Activated CD4-positive, alpha-beta T cell treated with anti-CD3 and anti-CD28 coated beads, Interleukin-2, amount 10 ng/mL, durations not matched to agents 24 days and 14 days (primary cell): ENCODE data around the gene RAB13. TPM values are rescaled to one million over a fixed set of nuclear protein-coding genes. Genes with fewer than 3 reads are reported as not detected.

Source experiments
- DNase-seq: peaks from one replicate; pipeline ENCODE4 v3.0.0; 2022
- H3K27ac Mint-ChIP-seq: one replicate; pipeline ENCODE4 v1.8.0; 2022; ENCODE audit warnings: mild to moderate bottlenecking, mixed read lengths
- H3K27me3 Mint-ChIP-seq: one replicate; pipeline ENCODE4 v1.8.0; 2022; ENCODE audit warnings: mixed read lengths
- H3K36me3 Mint-ChIP-seq: one replicate; pipeline ENCODE4 v1.8.0; 2022; ENCODE audit warnings: low read depth, mild to moderate bottlenecking, mixed read lengths
- H3K4me1 Mint-ChIP-seq: one replicate; pipeline ENCODE4 v1.8.0; 2021; ENCODE audit warnings: mixed read lengths
- H3K4me3 Mint-ChIP-seq: one replicate; pipeline ENCODE4 v1.8.0; 2022; ENCODE audit warnings: mild to moderate bottlenecking, moderate library complexity, mixed read lengths
- H3K9me3 Mint-ChIP-seq: one replicate; pipeline ENCODE4 v1.8.0; 2021; ENCODE audit warnings: mixed read lengths
- intact Hi-C: fragments of 100-400 bp; cut with micrococcal nuclease; formaldehyde crosslinking; loops from one replicate; pipeline ENCODE4 v1.15.1; 2023
- total RNA-seq: library from RNA; stranded (reverse); gene quantifications from 2 replicates; pipeline ENCODE4 v1.2.3, GENCODE V29; 2022

Gene RAB13
- total RNA-seq, 1 donor from 2014 or later = 6.5 TPM

DNA sequence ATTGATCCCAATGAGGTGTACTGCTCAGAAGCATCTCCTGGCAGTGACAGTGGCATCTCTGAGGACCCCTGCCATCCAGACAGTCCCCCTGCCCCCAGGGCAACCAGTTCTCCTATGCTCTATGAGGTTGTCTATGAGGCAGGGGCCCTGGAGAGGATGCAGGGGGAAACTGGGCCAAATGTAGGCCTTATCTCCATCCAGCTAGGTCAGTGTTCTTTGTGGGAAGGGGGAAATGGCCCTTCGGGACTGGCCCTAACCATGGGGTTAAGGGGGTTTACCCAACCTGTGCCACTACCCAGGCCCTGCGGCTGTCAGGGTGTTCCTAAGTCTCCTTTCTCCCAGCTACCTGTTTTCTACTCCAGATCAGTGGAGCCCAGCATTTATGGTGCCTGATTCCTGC lies 17.2 kb downstream of the RAB13 start:
- Mint-ChIP-seq H3K36me3 (peaks cover 28% of the 10 kb centered on the region), H3K27ac (peak overlapping the region; percentile 60), H3K27me3 (no peaks in the 10 kb centered on the region), H3K4me3 (peak overlapping the region; percentile 92), H3K9me3 (no peaks in the 10 kb centered on the region), H3K4me1 (peaks cover 48% of the 10 kb centered on the region)
- no peak for DNase-seq
- intact Hi-C loops = loop anchor here (10.0 kb wide), 1 partner anchor 434 kb away; the partner anchor contains the start of gene S100A6

DNA sequence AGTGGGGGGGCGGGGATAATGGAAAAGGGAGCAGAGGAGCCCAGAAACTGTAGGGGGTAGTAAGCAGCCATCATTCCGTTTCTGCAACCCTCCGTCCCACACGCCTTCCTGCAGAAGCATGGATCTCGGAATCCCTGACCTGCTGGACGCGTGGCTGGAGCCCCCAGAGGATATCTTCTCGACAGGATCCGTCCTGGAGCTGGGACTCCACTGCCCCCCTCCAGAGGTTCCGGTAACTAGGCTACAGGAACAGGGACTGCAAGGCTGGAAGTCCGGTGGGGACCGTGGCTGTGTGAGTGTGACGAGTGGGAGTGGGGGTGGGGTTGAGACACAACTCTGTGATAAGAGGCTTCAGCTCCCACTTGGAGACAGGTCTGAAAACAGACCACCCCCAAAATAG lies 17.7 kb downstream of the RAB13 start:
- Mint-ChIP-seq H3K36me3 (peaks cover 25% of the 10 kb centered on the region), H3K4me1 (peaks cover 50% of the 10 kb centered on the region)

DNA sequence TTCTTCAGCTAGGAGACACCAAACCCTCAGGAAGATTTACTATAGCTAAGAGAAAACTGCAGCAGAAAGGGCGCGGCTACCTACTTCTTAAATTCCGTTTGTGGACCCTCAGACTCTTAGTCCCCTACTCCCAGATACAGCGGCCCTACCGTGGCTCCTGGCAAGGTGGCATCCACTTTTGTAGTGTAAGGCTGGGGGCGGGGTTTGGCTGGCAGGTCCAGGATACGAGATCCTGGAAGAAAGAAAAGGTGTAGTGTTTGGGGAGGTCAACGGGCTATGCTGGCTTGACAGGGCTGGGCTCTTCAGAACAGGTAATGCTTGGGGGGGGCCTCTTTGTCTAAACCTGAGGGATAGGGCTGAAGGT lies 18.2 kb downstream of the RAB13 start:
- peak overlapping the region; percentile 98 for H3K27ac Mint-ChIP-seq
- intact Hi-C loops = loop anchor here (1.0 to 10.0 kb wide), 3 partner anchors 9 to 433 kb away; partner anchors contain the start of genes CRTC2, JTB and S100A6

More for the DNA sequence above, 17.7 kb downstream of the RAB13 start:
- no peak for DNase-seq
- no peaks in the 10 kb centered on the region for H3K9me3 Mint-ChIP-seq
- H3K27ac Mint-ChIP-seq = peak overlapping the region; percentile 98
- intact Hi-C loops = loop anchor here (10.0 kb wide), 1 partner anchor 434 kb away; the partner anchor contains the start of gene S100A6
- no peaks in the 10 kb centered on the region for H3K27me3 Mint-ChIP-seq
- H3K4me3 Mint-ChIP-seq = peak overlapping the region; percentile 92

DNA sequence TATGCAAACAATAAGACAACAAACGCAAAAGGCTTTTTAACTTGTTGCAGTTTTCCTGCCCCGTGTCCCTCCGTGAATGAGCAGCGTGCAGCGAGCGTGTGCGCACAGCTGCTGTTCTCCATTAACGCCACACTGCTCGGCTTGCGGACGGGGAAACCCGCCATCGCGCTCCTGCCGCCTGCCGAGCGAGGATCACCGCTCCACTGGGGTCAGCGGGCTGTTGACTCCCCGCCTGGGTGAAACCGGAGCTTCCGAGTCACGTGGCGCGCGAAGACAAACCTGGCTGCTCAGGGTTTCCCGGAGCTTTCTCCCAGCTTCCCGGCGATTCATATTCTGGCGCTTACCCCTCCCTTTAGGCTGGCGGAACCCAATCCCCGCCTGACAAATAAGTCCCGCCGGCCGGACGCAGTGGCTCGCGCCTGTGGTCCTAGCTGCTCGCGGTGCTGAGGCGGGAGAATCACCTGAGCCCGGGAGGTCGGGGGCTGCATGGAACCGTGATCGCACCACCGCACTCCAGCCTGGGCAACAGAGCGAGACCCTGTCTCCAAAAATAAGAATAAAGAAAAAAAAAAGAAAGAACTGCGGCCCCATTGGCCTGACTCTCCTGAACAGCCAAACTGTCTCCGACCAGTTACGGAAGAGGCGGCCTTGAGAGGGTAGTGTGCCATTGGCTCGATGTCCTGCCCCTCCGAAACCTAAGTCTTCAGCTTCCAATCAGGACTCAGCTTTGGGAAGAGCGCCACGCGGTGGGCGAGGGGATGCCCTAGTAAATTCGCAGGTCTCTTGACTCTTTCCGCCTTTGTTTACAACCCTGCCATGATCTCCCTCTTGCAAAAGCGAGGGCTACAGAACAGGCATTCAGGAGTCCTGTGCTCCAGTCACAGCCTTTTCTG lies 18.8 kb downstream of the RAB13 start, which contains the start of gene CREB3L4:
TSS of gene CREB3L4 (plus strand) at position 796 of the 893 bp plus-strand sequence. CDS start 624 bp downstream, outside the sequence.
- intact Hi-C loops = loop anchor here (1.0 to 10.0 kb wide), 3 partner anchors 9 to 433 kb away; partner anchors contain the start of genes CRTC2, JTB and S100A6
- Mint-ChIP-seq H3K4me1 (peaks cover 48% of the 10 kb centered on the region), H3K27ac (peak within 1 kb of the TSS; percentile 98), H3K4me3 (peak within 1 kb of the TSS; percentile 92), H3K36me3 (peaks cover 15% of the 10 kb centered on the region), H3K27me3 (no peaks in the 10 kb centered on the region), H3K9me3 (no peaks in the 10 kb centered on the region)
- DNase-seq = peak; percentile 95

More for the DNA sequence above, 18.2 kb downstream of the RAB13 start:
- Mint-ChIP-seq H3K4me3 (peak overlapping the region; percentile 92), H3K4me1 (peaks cover 48% of the 10 kb centered on the region), H3K36me3 (peaks cover 21% of the 10 kb centered on the region), H3K9me3 (no peaks in the 10 kb centered on the region), H3K27me3 (no peaks in the 10 kb centered on the region)
- DNase-seq = no peak

DNA sequence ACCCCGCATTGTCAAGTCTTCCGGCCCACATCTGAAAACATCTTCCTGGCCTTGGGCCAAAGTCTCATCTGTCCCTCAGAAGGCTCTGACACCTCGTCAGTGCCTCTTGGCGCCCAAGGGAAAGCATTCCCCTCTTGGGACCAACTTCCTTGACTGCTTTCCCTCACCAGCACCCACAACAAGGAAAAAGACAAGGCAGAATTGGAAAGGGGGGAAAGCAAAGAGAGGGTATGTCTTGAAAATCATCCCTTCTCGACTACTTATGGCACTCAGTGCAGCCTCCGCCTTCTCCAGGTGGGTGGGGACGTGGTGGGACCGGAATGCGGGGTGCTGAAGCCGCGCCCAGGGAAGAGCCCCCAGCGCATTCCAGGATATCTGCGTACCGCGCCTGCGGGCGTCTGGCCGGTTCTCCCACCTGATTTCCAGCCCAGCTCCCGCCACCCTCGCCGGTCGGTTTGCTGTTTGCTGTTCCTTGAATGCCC lies 22.2 kb downstream of the RAB13 start:
- H3K4me3 Mint-ChIP-seq = peak overlapping the region; percentile 87
- intact Hi-C loops = loop anchor here (1.0 to 10.0 kb wide), 3 partner anchors 26 to 429 kb away; partner anchors contain the start of genes RPS27 and S100A6
- H3K27ac Mint-ChIP-seq = peak overlapping the region; percentile 89
- peaks cover 29% of the 10 kb centered on the region for H3K36me3 Mint-ChIP-seq
- H3K27me3 Mint-ChIP-seq = no peaks in the 10 kb centered on the region
- H3K9me3 Mint-ChIP-seq = no peaks in the 10 kb centered on the region
- peaks cover 55% of the 10 kb centered on the region for H3K4me1 Mint-ChIP-seq
- no peak for DNase-seq

DNA sequence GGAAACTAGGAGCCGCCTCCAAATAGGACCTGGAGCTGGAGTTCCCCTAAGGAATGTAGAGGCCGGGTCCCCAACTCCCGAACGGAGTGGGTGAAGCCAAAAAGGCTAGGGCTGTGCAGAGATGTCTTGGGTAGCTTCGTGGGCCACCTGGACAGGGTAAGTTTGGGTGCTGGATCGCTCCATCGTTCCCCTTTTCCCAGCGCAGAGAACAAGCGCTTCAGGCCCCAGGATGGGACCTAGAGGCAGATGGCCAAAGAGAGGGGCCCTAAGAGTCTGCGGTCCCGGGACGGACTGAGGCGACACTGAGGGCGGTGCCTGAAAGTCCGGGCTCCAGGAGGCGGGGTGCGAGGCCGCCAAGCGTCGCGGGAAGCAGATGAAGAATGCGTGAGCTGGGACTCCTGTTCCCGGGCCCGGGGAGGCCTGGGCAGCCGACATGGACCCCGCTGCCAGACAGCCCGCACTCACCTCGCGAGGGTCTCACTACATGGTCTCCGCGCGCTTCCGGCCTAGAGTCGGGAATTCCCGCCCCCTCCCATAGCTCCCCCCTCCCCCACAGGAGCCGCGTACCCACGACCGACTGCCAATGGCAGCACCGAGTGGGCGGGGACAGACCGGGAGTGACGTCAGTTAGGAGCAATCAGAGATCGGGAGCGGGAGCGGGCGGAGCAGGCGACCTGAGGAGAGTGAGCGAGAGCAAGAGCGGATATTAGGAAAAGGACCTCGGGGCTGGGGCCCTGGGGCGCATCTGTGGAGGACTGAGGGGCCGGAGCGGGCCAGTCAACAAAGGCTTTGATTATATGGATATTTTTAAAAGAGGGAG lies 22.9 kb downstream of the RAB13 start, which contains the start of gene SLC39A1:
TSS of gene SLC39A1 (minus strand) at position 508 of the 820 bp plus-strand sequence. CDS start 822 bp downstream, outside the sequence.
- intact Hi-C loops = loop anchor here (1.0 to 10.0 kb wide), 3 partner anchors 27 to 428 kb away; partner anchors contain the start of genes RPS27 and S100A6
- no peaks in the 10 kb centered on the region for H3K27me3 Mint-ChIP-seq
- peak; percentile 99 for DNase-seq

DNA sequence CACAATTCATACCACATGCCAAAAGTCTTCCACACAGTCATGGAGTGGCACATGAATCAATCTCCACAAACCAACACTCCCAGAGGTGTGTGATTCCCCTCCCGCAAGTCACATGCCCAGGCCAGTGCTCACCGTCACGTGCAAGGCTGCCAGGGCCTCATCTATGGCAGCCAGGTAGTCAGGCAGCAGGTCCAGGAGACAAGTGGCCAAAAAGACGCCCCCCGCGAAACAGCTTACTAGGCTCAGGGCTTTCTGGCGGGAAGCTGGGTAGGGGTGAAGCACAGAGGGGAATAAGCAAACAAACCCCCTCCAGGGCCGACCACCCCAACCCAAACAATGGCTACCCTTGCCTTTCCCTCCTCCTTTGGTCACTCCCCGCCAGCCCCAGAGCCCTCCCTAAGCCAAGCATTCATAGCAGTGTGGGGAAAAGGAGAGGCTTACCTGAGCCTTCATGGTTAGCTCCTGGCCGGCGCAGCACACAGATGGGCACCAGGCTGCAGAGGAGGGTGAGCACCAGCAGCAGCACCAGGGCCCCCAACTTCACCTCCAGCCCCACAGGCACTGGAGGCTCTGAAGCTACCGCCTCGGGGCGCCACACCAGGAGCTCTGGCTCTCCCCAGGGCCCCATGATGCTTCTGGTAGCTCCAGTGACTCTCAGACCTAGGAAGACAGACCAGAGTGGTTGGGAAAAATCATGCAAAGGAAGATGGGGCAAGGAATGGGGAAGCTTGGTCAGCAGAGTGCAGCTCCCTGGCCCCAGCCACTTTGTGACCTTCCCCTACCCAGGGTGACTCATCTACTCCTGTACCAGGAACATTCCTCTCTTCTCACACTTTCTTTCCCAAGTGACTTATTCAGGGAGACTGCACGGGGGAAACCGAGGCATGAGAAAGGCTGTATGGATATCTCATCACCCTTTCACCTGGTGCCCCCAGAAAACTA lies 23.8 kb downstream of the RAB13 start:
- no peaks in the 10 kb centered on the region for H3K27me3 Mint-ChIP-seq
- intact Hi-C loops = loop anchor here (1.0 to 10.0 kb wide), 3 partner anchors 28 to 428 kb away; partner anchors contain the start of genes RPS27 and S100A6
- H3K36me3 Mint-ChIP-seq = peaks cover 32% of the 10 kb centered on the region
- H3K27ac Mint-ChIP-seq = peak overlapping the region; percentile 89
- no peak for DNase-seq
- peaks cover 48% of the 10 kb centered on the region for H3K4me1 Mint-ChIP-seq
- H3K4me3 Mint-ChIP-seq = peak overlapping the region; percentile 87
- no peaks in the 10 kb centered on the region for H3K9me3 Mint-ChIP-seq

More for the DNA sequence above, 22.9 kb downstream of the RAB13 start, which contains the start of gene SLC39A1:
- H3K4me1 Mint-ChIP-seq = peaks cover 57% of the 10 kb centered on the region
- no peaks in the 10 kb centered on the region for H3K9me3 Mint-ChIP-seq
- H3K4me3 Mint-ChIP-seq = peak within 1 kb of the TSS; percentile 87
- H3K27ac Mint-ChIP-seq = peak within 1 kb of the TSS; percentile 89
- peaks cover 32% of the 10 kb centered on the region for H3K36me3 Mint-ChIP-seq

DNA sequence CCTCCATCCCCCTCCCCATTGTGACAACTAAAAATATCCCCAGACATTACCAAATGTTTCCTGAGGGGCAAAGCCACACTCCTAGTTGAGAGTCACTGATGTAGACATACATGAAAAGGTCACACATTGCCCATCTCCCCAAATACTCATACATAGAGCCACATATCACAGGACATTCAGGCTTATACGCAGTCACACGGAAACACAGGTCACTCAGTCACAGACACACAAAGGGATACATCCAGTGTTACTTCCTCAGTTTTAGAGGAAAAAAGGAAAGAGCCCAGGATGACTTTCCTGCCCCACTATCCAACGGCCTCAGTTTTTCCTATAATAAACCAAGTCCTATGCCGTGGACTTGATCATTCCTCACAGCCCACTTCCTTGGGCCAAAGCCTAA lies 24.7 kb downstream of the RAB13 start:
- H3K9me3 Mint-ChIP-seq = no peaks in the 10 kb centered on the region
- no peak for DNase-seq
- peak overlapping the region; percentile 87 for H3K4me3 Mint-ChIP-seq
- peak overlapping the region; percentile 60 for H3K27ac Mint-ChIP-seq
- intact Hi-C loops = loop anchor here (10.0 kb wide), 1 partner anchor 427 kb away; the partner anchor contains the start of gene S100A6
- no peaks in the 10 kb centered on the region for H3K27me3 Mint-ChIP-seq
- peaks cover 51% of the 10 kb centered on the region for H3K4me1 Mint-ChIP-seq
- H3K36me3 Mint-ChIP-seq = peaks cover 28% of the 10 kb centered on the region

DNA sequence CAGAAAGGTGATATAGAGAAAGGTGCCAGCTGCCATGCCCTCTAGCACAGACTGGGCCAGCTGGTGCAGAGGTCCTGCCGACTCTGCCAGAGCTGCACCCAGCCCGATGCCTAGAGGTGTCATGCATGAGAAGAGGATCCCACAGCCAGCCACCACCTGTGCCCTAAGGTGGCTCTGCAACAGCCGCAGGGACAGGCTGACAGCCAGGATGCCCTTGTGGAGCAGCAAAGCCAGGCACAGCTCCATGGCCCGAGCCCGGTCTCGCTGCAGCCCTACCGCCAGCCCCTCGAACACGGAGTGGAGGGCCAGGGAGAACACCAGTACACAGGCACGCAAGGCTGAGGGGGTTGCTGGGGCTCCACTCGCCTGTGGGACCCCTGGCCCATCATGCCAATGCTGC lies 25.9 kb downstream of the RAB13 start:
- H3K4me3 Mint-ChIP-seq = no peak overlapping the region
- peaks cover 52% of the 10 kb centered on the region for H3K4me1 Mint-ChIP-seq
- H3K9me3 Mint-ChIP-seq = no peaks in the 10 kb centered on the region
- H3K27me3 Mint-ChIP-seq = no peaks in the 10 kb centered on the region
- intact Hi-C loops = loop anchor here (10.0 kb wide), 1 partner anchor 425 kb away; the partner anchor contains the start of gene S100A6
- no peak for DNase-seq
- peaks cover 22% of the 10 kb centered on the region for H3K36me3 Mint-ChIP-seq
- peak overlapping the region; percentile 59 for H3K27ac Mint-ChIP-seq

DNA sequence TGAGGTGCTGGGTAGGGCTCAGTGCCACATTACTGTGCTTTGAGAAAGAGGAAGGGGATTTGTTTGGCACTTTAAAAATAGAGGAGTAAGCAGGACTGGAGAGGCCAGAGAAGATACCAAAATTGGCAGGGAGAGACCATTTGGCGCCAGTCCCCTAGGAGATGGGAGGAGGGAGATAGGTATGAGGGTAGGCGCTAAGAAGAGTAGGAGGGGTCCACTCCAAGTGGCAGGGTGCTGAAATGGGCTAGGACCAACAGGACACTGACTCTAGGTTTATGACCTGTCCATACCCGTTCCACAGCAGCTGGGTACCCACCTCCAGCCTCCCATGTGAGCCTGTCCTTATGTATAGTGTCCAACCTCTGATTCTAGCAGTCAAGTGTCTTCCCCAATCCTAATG lies 26.7 kb downstream of the RAB13 start:
- no peak for DNase-seq
- Mint-ChIP-seq H3K27ac (peak overlapping the region; percentile 59), H3K27me3 (no peaks in the 10 kb centered on the region), H3K4me3 (no peak overlapping the region), H3K36me3 (peaks cover 22% of the 10 kb centered on the region), H3K4me1 (peaks cover 52% of the 10 kb centered on the region), H3K9me3 (no peaks in the 10 kb centered on the region)
- intact Hi-C loops = no loop called here

DNA sequence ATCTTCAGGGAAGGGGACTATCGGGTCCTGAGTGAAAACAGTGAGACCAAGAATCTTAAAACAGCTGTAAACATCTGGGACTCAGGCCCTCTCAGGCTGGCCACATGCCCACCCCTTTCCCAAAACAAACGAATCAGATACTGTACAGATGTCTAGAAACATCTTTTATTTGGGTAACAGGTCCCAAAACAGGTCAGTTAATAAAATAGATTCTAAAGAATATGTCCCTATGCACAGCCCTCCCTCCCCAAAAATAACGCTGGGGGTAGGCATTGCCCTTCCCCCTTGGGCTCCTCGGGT lies 27.2 kb downstream of the RAB13 start:
- Mint-ChIP-seq H3K36me3 (peaks cover 28% of the 10 kb centered on the region), H3K9me3 (no peaks in the 10 kb centered on the region), H3K27ac (peak overlapping the region; percentile 94), H3K27me3 (no peaks in the 10 kb centered on the region), H3K4me3 (peak overlapping the region; percentile 88), H3K4me1 (peaks cover 54% of the 10 kb centered on the region)
- DNase-seq = no peak
- intact Hi-C loops = loop anchor here (1.0 kb wide), 5 partner anchors 8 to 176 kb away; partner anchors contain the start of genes CREB3L4, DENND4B and JTB
